Activated naive CD8-positive, alpha-beta T cell treated with anti-CD3 and anti-CD28 coated beads, Interleukin-2, amount 50 U/mL, for 16 hours (primary cell): ENCODE data around the gene SPOUT1.

Source experiments
- DNase-seq: peaks from one replicate; pipeline ENCODE4 v3.0.0-alpha.2; 2020; ENCODE audit warnings: low read depth, low spot score

Gene SPOUT1

GRCh38 chr9:128836509-128837145, 7.0 kb upstream of the SPOUT1 start:
- no peak for DNase-seq

- DNase-seq: no peak
Observed at GRCh38 chr9:128835246-128836210, 5.9 kb upstream of the SPOUT1 start.

- no peak for DNase-seq
Observed at GRCh38 chr9:128833696-128834095, 4.1 kb upstream of the SPOUT1 start.

GRCh38 chr9:128828719-128829452, 708 bp downstream of the SPOUT1 start:
- no peak for DNase-seq

- no peak for DNase-seq
Observed at GRCh38 chr9:128828267-128828666, 1.3 kb downstream of the SPOUT1 start.

GRCh38 chr9:128825923-128826700, 3.5 kb downstream of the SPOUT1 start:
- DNase-seq: no peak

- DNase-seq: no peak
Observed at GRCh38 chr9:128824911-128825310, 4.7 kb downstream of the SPOUT1 start.

- no peak for DNase-seq
Observed at GRCh38 chr9:128823903-128824406, 5.6 kb downstream of the SPOUT1 start.

- no peak for DNase-seq
Observed at GRCh38 chr9:128823362-128823902, 6.2 kb downstream of the SPOUT1 start.

GRCh38 chr9:128822407-128823042, 7.1 kb downstream of the SPOUT1 start:
- DNase-seq: no peak

- DNase-seq: no peak
Observed at GRCh38 chr9:128821584-128822406, 7.8 kb downstream of the SPOUT1 start.

- DNase-seq: no peak
Observed at GRCh38 chr9:128820665-128821583, 8.7 kb downstream of the SPOUT1 start.

- no peak for DNase-seq
Observed at GRCh38 chr9:128819716-128820664, 9.6 kb downstream of the SPOUT1 start.

GRCh38 chr9:128818839-128819715, 10.5 kb downstream of the SPOUT1 start:
- DNase-seq: peak; percentile 9

GRCh38 chr9:128818099-128818838, 11.3 kb downstream of the SPOUT1 start, which contains the start of gene ENDOG:
ENDOG (plus strand) TSS chr9:128818500; CDS start chr9:128818685, 185 bp downstream.
- peak; percentile 96 for DNase-seq
